Naive thymus-derived CD4-positive, alpha-beta T cell (primary cell): ENCODE measurements around the gene IRGQ. TPM values are rescaled to one million over a fixed set of nuclear protein-coding genes. Genes with fewer than 3 reads are reported as not detected.

ENCODE experiments used
- ATAC-seq: fragments of 150-1000 bp; cut with Tn5 transposase; 2 replicates; pipeline ENCODE4 v1.10.0; 2021; ENCODE audit warnings: mild to moderate bottlenecking, moderate library complexity
- CTCF ChIA-PET: fragments of 350-600 bp; sonication (Branson Sonifier 250); formaldehyde crosslinking; loops from one replicate; lab custom pipeline; 2021; ENCODE audit warnings: antibody characterized with exemption; lab: Charles Lee
- POLR2A ChIA-PET: fragments of 350-600 bp; sonication (Branson Sonifier 250); formaldehyde crosslinking; loops from one replicate; lab custom pipeline; 2021; ENCODE audit warnings: antibody characterized with exemption, inconsistent platforms; lab: Charles Lee
- DNase-seq, 9 donors: peaks; one replicate each; pipeline versions ENCODE4 v3.0.0 to v3.0.0-alpha.2; 2020 to 2022; ENCODE audit warnings: mixed read lengths in 1 of 9
- H3K27ac ChIP-seq: one replicate; pipeline ENCODE4 v1.7.0; 2013; ENCODE audit warnings: mild to moderate bottlenecking, low read depth, low read length, moderate library complexity
- H3K27me3 ChIP-seq, 2 donors: one replicate each; pipeline ENCODE4 v1.7.0; 2013; ENCODE audit warnings: low read length in 2 of 2, mild to moderate bottlenecking in 2 of 2, moderate library complexity in 2 of 2; ENCODE audit not compliant: control insufficient read depth in 2 of 2, insufficient read depth in 2 of 2
- H3K36me3 ChIP-seq, 3 experiments: 1 replicate in 2 of 3; 2 replicates in 1 of 3; pipeline ENCODE4 v1.7.0; 2013; ENCODE audit warnings: low read length in 3 of 3, mild to moderate bottlenecking in 3 of 3, moderate library complexity in 1 of 3; ENCODE audit not compliant: insufficient read depth in 3 of 3, control insufficient read depth in 2 of 3
- H3K4me1 ChIP-seq, 2 donors: one replicate each; pipeline ENCODE4 v1.7.0; 2013; ENCODE audit warnings: low read length in 2 of 2, mild to moderate bottlenecking in 2 of 2, moderate library complexity in 1 of 2; ENCODE audit not compliant: control insufficient read depth in 2 of 2, insufficient read depth in 2 of 2
- H3K4me3 ChIP-seq: 2 replicates; pipeline ENCODE4 v1.7.0; 2013; ENCODE audit warnings: mild to moderate bottlenecking, low read length
- H3K9me3 ChIP-seq, 3 experiments: 1 replicate in 2 of 3; 2 replicates in 1 of 3; pipeline ENCODE4 v1.7.0; 2013; ENCODE audit warnings: low read length in 3 of 3; ENCODE audit not compliant: control insufficient read depth in 2 of 3
- H3K27ac Mint-ChIP-seq, 9 donors: one replicate each; pipeline ENCODE4 v1.8.0; 2020 to 2022; ENCODE audit warnings: mixed read lengths in 9 of 9, mild to moderate bottlenecking in 8 of 9, moderate library complexity in 5 of 9, inconsistent platforms in 2 of 9
- H3K27me3 Mint-ChIP-seq, 5 donors: one replicate each; pipeline ENCODE4 v1.8.0; 2021 to 2022; ENCODE audit warnings: mixed read lengths in 5 of 5, mild to moderate bottlenecking in 1 of 5
- H3K36me3 Mint-ChIP-seq, 5 donors: one replicate each; pipeline ENCODE4 v1.8.0; 2020 to 2022; ENCODE audit warnings: mixed read lengths in 5 of 5, mild to moderate bottlenecking in 3 of 5, inconsistent platforms in 1 of 5
- H3K4me1 Mint-ChIP-seq, 7 donors: one replicate each; pipeline ENCODE4 v1.8.0; 2020 to 2022; ENCODE audit warnings: mixed read lengths in 7 of 7, mild to moderate bottlenecking in 3 of 7, inconsistent platforms in 1 of 7
- H3K4me3 Mint-ChIP-seq, 10 donors: one replicate each; pipeline ENCODE4 v1.8.0; 2020 to 2022; ENCODE audit warnings: mild to moderate bottlenecking in 10 of 10, mixed read lengths in 10 of 10, moderate library complexity in 6 of 10, inconsistent platforms in 2 of 10
- H3K9me3 Mint-ChIP-seq, 11 donors: one replicate each; pipeline ENCODE4 v1.8.0; 2020 to 2022; ENCODE audit warnings: mixed read lengths in 11 of 11, mild to moderate bottlenecking in 4 of 11, inconsistent platforms in 1 of 11, moderate library complexity in 1 of 11
- intact Hi-C, 2 donors: fragments of 100-400 bp; cut with micrococcal nuclease; formaldehyde crosslinking; loops; one replicate each; pipeline ENCODE4 v1.15.1; 2023
- polyA plus RNA-seq, 2 donors: library from polyadenylated mRNA; unstranded; fragments of 300-500 nt; fragmentation: Illumina TruSeq; gene quantifications; one replicate each; pipeline ENCODE4 v1.2.3, GENCODE V29; 2021
- total RNA-seq, 6 experiments: library from RNA in 5 of 6; stranded (reverse) in 5 of 6; gene quantifications; 1 replicate in 5 of 6; 2 replicates in 1 of 6; pipeline ENCODE4 v1.2.3 and lab custom pipeline; 2021 to 2026

IRGQ gene
- total and polyA plus RNA-seq, 7 experiments from 2014 or later, result 0.32 to 43.8 (median 13.7) TPM

GRCh38 chr19:43563816-43564457, 32.0 kb downstream of the IRGQ start:
- Histone ChIP-seq H3K4me1 (peaks cover 31 to 40% of the 10 kb centered on the region in 2 donors), H3K27me3 (no peaks in the 10 kb centered on the region), H3K4me3 (no peak overlapping the region), H3K27ac (peak overlapping the region; percentile 79), H3K36me3 (peaks cover 0 to 15% (median 0%) of the 10 kb centered on the region in 3 experiments), H3K9me3 (no peaks in the 10 kb centered on the region)
- Mint-ChIP-seq H3K4me1 (peaks cover 33 to 65% (median 59%) of the 10 kb centered on the region in 7 donors), H3K27me3 (no peaks in the 10 kb centered on the region), H3K9me3 (no peaks in the 10 kb centered on the region), H3K27ac (peak overlapping the region; percentile 75 to 99 (median 96)), H3K36me3 (peaks cover 0 to 31% (median 9%) of the 10 kb centered on the region in 5 donors), H3K4me3 (peak overlapping the region; percentile 1 to 97 (median 82))
- no peak for ATAC-seq
- POLR2A ChIA-PET, result interaction anchor here (0.6 to 5.8 kb wide), 6 partner anchors 9 to 32 kb away, joined by 3 to 46 read pairs (median 8); partner anchors contain the start of genes IRGQ, PINLYP, XRCC1 and ZNF575
- CTCF ChIA-PET, result interaction anchor here (2.2 kb wide), 1 partner anchor 31 kb away, joined by 8 read pairs; no protein-coding TSS in a partner anchor
- intact Hi-C loops, result loop anchor here in 1 of 2 donors (2.0 kb wide), 1 partner anchor 31 kb away; the partner anchor contains the start of gene ZNF575
- no peak for DNase-seq

GRCh38 chr19:43562698-43563241, 33.2 kb downstream of the IRGQ start:
- H3K4me1 ChIP-seq, result peaks cover 31 to 40% of the 10 kb centered on the region in 2 donors

GRCh38 chr19:43562226-43562697, 33.7 kb downstream of the IRGQ start:
- H3K4me3 Mint-ChIP-seq, result peak overlapping the region; percentile 63 to 97 (median 87)
- peak overlapping the region; percentile 32 for H3K4me3 ChIP-seq
- intact Hi-C loops, result loop anchor here (1.0 to 2.0 kb wide), 4 partner anchors 13 to 34 kb away; partner anchors contain the start of genes PINLYP (in 2 of the 2), XRCC1 (in 2 of the 2), ZNF575 (in 2 of the 2) and IRGQ (in 1 of the 2)

More at GRCh38 chr19:43562698-43563241, 33.2 kb downstream of the IRGQ start:
- Mint-ChIP-seq H3K4me3 (peak overlapping the region; percentile 63 to 97 (median 87)), H3K27ac (peak overlapping the region; percentile 75 to 99 (median 96)), H3K9me3 (no peaks in the 10 kb centered on the region), H3K4me1 (peaks cover 33 to 65% (median 63%) of the 10 kb centered on the region in 7 donors), H3K27me3 (no peaks in the 10 kb centered on the region), H3K36me3 (peaks cover 0 to 31% (median 9%) of the 10 kb centered on the region in 5 donors)
- ATAC-seq (peak; percentile 91), DNase-seq (peak; percentile 43 to 83 (median 75))
- Histone ChIP-seq H3K9me3 (no peaks in the 10 kb centered on the region), H3K27me3 (no peaks in the 10 kb centered on the region), H3K4me3 (peak overlapping the region; percentile 32), H3K36me3 (peaks cover 0 to 19% (median 0%) of the 10 kb centered on the region in 3 experiments), H3K27ac (peak overlapping the region; percentile 79)
- intact Hi-C loops, result loop anchor here (1.0 to 2.0 kb wide), 4 partner anchors 13 to 34 kb away; partner anchors contain the start of genes PINLYP (in 2 of the 2), XRCC1 (in 2 of the 2), ZNF575 (in 2 of the 2) and IRGQ (in 1 of the 2)
- CTCF ChIA-PET, result interaction anchor here (1.1 to 2.2 kb wide), 2 partner anchors 22 to 32 kb away, joined by 4 to 8 read pairs; no protein-coding TSS in a partner anchor
- POLR2A ChIA-PET, result interaction anchor here (1.1 to 5.8 kb wide), 4 partner anchors 12 to 33 kb away, joined by 3 to 46 read pairs (median 14); partner anchors contain the start of genes IRGQ, PINLYP, XRCC1 and ZNF575

GRCh38 chr19:43561139-43561970, 34.6 kb downstream of the IRGQ start:
- ChIA-PET POLR2A (interaction anchor here (0.5 to 5.8 kb wide), 4 partner anchors 13 to 1841 kb away, joined by 3 to 46 read pairs (median 8); partner anchors contain the start of genes IRGQ, PINLYP, XRCC1 and ZNF576), CTCF (interaction anchor here (1.0 to 1.8 kb wide), 2 partner anchors 32 to 34 kb away, joined by 3 to 11 read pairs; partner anchors contain the start of genes IRGQ and ZNF576)
- H3K36me3 Mint-ChIP-seq, result peaks cover 0 to 30% (median 9%) of the 10 kb centered on the region in 5 donors
- DNase-seq, result no peak
- no peaks in the 10 kb centered on the region for H3K27me3 Mint-ChIP-seq
- H3K27ac Mint-ChIP-seq, result peak overlapping the region; percentile 75 to 99 (median 96)
- intact Hi-C loops, result no loop called here
- peaks cover 31 to 40% of the 10 kb centered on the region in 2 donors for H3K4me1 ChIP-seq
- no peaks in the 10 kb centered on the region for H3K9me3 ChIP-seq
- H3K36me3 ChIP-seq, result peaks cover 0 to 23% (median 0%) of the 10 kb centered on the region in 3 experiments
- no peak for ATAC-seq
- peak overlapping the region; percentile 79 for H3K27ac ChIP-seq
- H3K4me3 Mint-ChIP-seq, result peak overlapping the region in 9 of 10 donors; percentile 71 to 97 (median 89)
- no peaks in the 10 kb centered on the region for H3K9me3 Mint-ChIP-seq
- peaks cover 33 to 64% (median 58%) of the 10 kb centered on the region in 7 donors for H3K4me1 Mint-ChIP-seq
- no peaks in the 10 kb centered on the region for H3K27me3 ChIP-seq
- no peak overlapping the region for H3K4me3 ChIP-seq

More at GRCh38 chr19:43562226-43562697, 33.7 kb downstream of the IRGQ start:
- peak overlapping the region; percentile 79 for H3K27ac ChIP-seq
- H3K4me1 ChIP-seq, result peaks cover 31 to 40% of the 10 kb centered on the region in 2 donors
- no peaks in the 10 kb centered on the region for H3K9me3 ChIP-seq
- peak in 3 of 9 donors; percentile 8 to 20 (median 16) for DNase-seq
- no peaks in the 10 kb centered on the region for H3K27me3 ChIP-seq
- peaks cover 33 to 67% (median 63%) of the 10 kb centered on the region in 7 donors for H3K4me1 Mint-ChIP-seq
- no peaks in the 10 kb centered on the region for H3K9me3 Mint-ChIP-seq
- POLR2A ChIA-PET, result interaction anchor here (2.8 to 5.8 kb wide), 2 partner anchors 12 to 33 kb away, joined by 12 to 46 read pairs; partner anchors contain the start of genes IRGQ, PINLYP, XRCC1 and ZNF576
- ATAC-seq, result peak; percentile 8
- CTCF ChIA-PET, result interaction anchor here (1.1 to 2.2 kb wide), 2 partner anchors 22 to 32 kb away, joined by 4 to 8 read pairs; no protein-coding TSS in a partner anchor
- H3K27me3 Mint-ChIP-seq, result no peaks in the 10 kb centered on the region
- H3K27ac Mint-ChIP-seq, result peak overlapping the region; percentile 75 to 99 (median 96)
- H3K36me3 ChIP-seq, result peaks cover 0 to 23% (median 0%) of the 10 kb centered on the region in 3 experiments
- peaks cover 0 to 31% (median 9%) of the 10 kb centered on the region in 5 donors for H3K36me3 Mint-ChIP-seq

- Mint-ChIP-seq H3K4me1 (peaks cover 36 to 67% (median 61%) of the 10 kb centered on the region in 7 donors), H3K9me3 (no peaks in the 10 kb centered on the region), H3K27ac (peak overlapping the region; percentile 19 to 99 (median 96)), H3K27me3 (no peaks in the 10 kb centered on the region), H3K36me3 (peaks cover 0 to 30% (median 9%) of the 10 kb centered on the region in 5 donors), H3K4me3 (peak overlapping the region in 8 of 10 donors; percentile 79 to 97 (median 90))
- ATAC-seq (no peak), DNase-seq (no peak)
- Histone ChIP-seq H3K27me3 (no peaks in the 10 kb centered on the region), H3K4me3 (no peak overlapping the region), H3K27ac (peak overlapping the region; percentile 79), H3K4me1 (peaks cover 31 to 40% of the 10 kb centered on the region in 2 donors), H3K36me3 (peaks cover 0 to 29% (median 0%) of the 10 kb centered on the region in 3 experiments), H3K9me3 (no peaks in the 10 kb centered on the region)
- ChIA-PET POLR2A (interaction anchor here (5.8 kb wide), 1 partner anchor 35 kb away, joined by 46 read pairs; the partner anchor contains the start of genes IRGQ and ZNF576), CTCF (interaction anchor here (0.6 to 1.8 kb wide), 3 partner anchors 28 to 191 kb away, joined by 4 to 11 read pairs (median 4); partner anchors contain the start of genes IRGQ, ZNF575 and ZNF576)
- intact Hi-C loops, result no loop called here
Observed at GRCh38 chr19:43560687-43561086, 35.2 kb downstream of the IRGQ start.
